Measurements from ENCODE around the gene IYD. TPM values are rescaled to one million over a fixed set of nuclear protein-coding genes. Genes with fewer than 3 reads are reported as not detected.

IYD gene
- polyA plus RNA-seq, 1 donor (not counting 4 experiments of a cell fraction or from before 2014, with no cell fraction given): not detected

- Histone ChIP-seq H3K79me2 (ENCODE audit: control insufficient read depth, insufficient read depth, low read length) (no peaks in the 10 kb centered on the region), H3K27me3 (ENCODE audit: control insufficient read depth, extremely low read depth, insufficient read depth, low read length) (no peaks in the 10 kb centered on the region), H3K4me3 (ENCODE audit: control insufficient read depth in 2 of 3, extremely low read depth in 1 of 3, insufficient read depth in 2 of 3, low read depth in 1 of 3, low read length in 3 of 3) (no peak overlapping the region), H3K4me1 (ENCODE audit: control insufficient read depth, extremely low read depth, insufficient read depth, low read length) (no peaks in the 10 kb centered on the region), H3K9me3 (ENCODE audit: control insufficient read depth, low read depth, low read length) (no peaks in the 10 kb centered on the region), H3K9ac (ENCODE audit: control insufficient read depth, extremely low read depth, insufficient read depth, low read length) (no peak overlapping the region), H3K27ac (ENCODE audit: control insufficient read depth, insufficient read depth, low read length) (no peak overlapping the region), H3K36me3 (ENCODE audit: control insufficient read depth in 2 of 2, extremely low read depth in 1 of 2, insufficient read depth in 2 of 2, low read length in 2 of 2) (no peaks in the 10 kb centered on the region), H3K4me2 (ENCODE audit: control insufficient read depth, extremely low read depth, insufficient read depth, low read depth, low read length) (no peak overlapping the region), H2AFZ (ENCODE audit: control insufficient read depth, low read length) (no peak overlapping the region), H4K20me1 (ENCODE audit: control insufficient read depth, extremely low read depth, insufficient read depth, low read length) (no peaks in the 10 kb centered on the region), H3K9me1 (ENCODE audit: control insufficient read depth, extremely low read depth, insufficient read depth, low read length) (no peaks in the 10 kb centered on the region)
- FAIRE-seq (no peak), DNase-seq (ENCODE audit: low read depth, low spot score) (no peak)
- no peak for TF ChIP-seq EZH2 (IDR thresholded peaks at IDR 0.05; ENCODE audit: low read length)
- TF ChIP-seq CTCF (optimal IDR thresholded peaks at IDR 0.05 in 1 of 3, IDR thresholded peaks at IDR 0.05 in 1 of 3, conservative IDR thresholded peaks at IDR 0.05 in 1 of 3; ENCODE audit: extremely low read depth in 1 of 3, insufficient read depth in 2 of 3, low read length in 3 of 3): no peak
- dilution Hi-C loops (cut with MboI; ENCODE audit: extremely low pct_ligation_motif_present, low sequenced_read_pairs): no loop called here
These were observed 26.1 kb downstream of the IYD start for GRCh38 chr6:150394899-150395295.

- Histone ChIP-seq H3K9me1 (ENCODE audit: control insufficient read depth, extremely low read depth, insufficient read depth, low read length) (no peaks in the 10 kb centered on the region), H3K27ac (ENCODE audit: control insufficient read depth, insufficient read depth, low read length) (no peak overlapping the region), H3K4me2 (ENCODE audit: control insufficient read depth, extremely low read depth, insufficient read depth, low read depth, low read length) (no peak overlapping the region), H3K36me3 (ENCODE audit: control insufficient read depth in 2 of 2, extremely low read depth in 1 of 2, insufficient read depth in 2 of 2, low read length in 2 of 2) (no peaks in the 10 kb centered on the region), H4K20me1 (ENCODE audit: control insufficient read depth, extremely low read depth, insufficient read depth, low read length) (no peaks in the 10 kb centered on the region), H3K9me3 (ENCODE audit: control insufficient read depth, low read depth, low read length) (no peaks in the 10 kb centered on the region), H3K4me3 (ENCODE audit: control insufficient read depth in 2 of 3, extremely low read depth in 1 of 3, insufficient read depth in 2 of 3, low read depth in 1 of 3, low read length in 3 of 3) (no peak overlapping the region), H3K27me3 (ENCODE audit: control insufficient read depth, extremely low read depth, insufficient read depth, low read length) (no peaks in the 10 kb centered on the region), H3K4me1 (ENCODE audit: control insufficient read depth, extremely low read depth, insufficient read depth, low read length) (no peaks in the 10 kb centered on the region), H3K9ac (ENCODE audit: control insufficient read depth, extremely low read depth, insufficient read depth, low read length) (no peak overlapping the region), H3K79me2 (ENCODE audit: control insufficient read depth, insufficient read depth, low read length) (no peaks in the 10 kb centered on the region), H2AFZ (ENCODE audit: control insufficient read depth, low read length) (no peak overlapping the region)
- TF ChIP-seq CTCF (optimal IDR thresholded peaks at IDR 0.05 in 1 of 3, IDR thresholded peaks at IDR 0.05 in 1 of 3, conservative IDR thresholded peaks at IDR 0.05 in 1 of 3; ENCODE audit: extremely low read depth in 1 of 3, insufficient read depth in 2 of 3, low read length in 3 of 3): peak; percentile 69 to 80 (median 70)
- TF ChIP-seq EZH2 (IDR thresholded peaks at IDR 0.05; ENCODE audit: low read length): no peak
- DNase-seq (ENCODE audit: low read depth, low spot score) (no peak), FAIRE-seq (peak; percentile 84)
- dilution Hi-C loops (cut with MboI; ENCODE audit: extremely low pct_ligation_motif_present, low sequenced_read_pairs): no loop called here
These were observed 26.7 kb downstream of the IYD start for GRCh38 chr6:150395388-150396009.
